ENCODE results near the gene RGS18.
"Not testable (repeated sequence)": the region's sequence is repeated elsewhere in the genome, so short reads cannot be mapped to it uniquely, and the experiment has no call there.

RGS18 gene

DNA sequence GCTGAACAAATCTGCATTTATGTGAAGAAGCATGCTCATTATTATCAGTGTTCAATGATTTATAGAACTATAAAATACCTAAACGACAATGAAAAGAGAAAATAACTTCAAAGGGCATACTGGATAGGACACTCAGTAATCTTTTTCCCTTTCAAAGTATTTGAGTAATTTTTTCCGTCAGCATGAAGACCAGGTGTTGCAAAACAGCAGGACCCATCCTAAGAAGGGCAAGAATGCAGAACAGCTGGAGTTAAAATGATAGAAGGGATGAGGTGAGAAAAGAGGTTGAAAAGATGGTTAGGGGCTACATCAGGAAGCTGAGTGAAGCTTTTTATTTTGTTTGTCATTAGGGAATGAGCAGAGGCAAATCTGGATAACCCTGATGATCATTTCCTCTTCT lies 7.1 kb upstream of the RGS18 start:
- Mint-ChIP-seq H3K9me3 (no peaks in the 10 kb centered on the region), H3K27ac (no peak overlapping the region), H3K4me3 (no peak overlapping the region), H3K4me1 (ENCODE audit: low read depth) (no peaks in the 10 kb centered on the region), H3K27me3 (ENCODE audit: low read depth) (no peaks in the 10 kb centered on the region), H3K36me3 (ENCODE audit: low read depth) (no peaks in the 10 kb centered on the region)

DNA sequence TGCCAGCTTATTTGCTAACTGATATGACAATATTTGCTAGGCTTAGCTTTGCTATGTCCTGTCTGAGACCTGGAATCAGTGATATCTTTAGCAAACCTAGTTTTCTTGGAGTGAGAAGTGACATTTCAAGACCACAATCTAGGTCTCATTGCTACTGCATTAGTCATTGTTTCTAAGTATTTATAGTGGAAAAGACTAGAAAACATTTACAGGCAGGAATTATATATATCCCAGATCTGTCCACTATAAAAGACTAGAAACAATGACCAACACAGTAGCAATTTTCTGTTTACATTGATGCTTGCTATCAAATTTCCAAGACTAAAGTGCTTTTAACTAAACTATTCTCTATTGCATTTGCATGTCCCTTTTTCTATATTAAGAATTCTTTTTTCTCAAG lies 5.0 kb upstream of the RGS18 start:
- Mint-ChIP-seq H3K36me3 (ENCODE audit: low read depth) (no peaks in the 10 kb centered on the region), H3K9me3 (no peaks in the 10 kb centered on the region), H3K4me1 (ENCODE audit: low read depth) (no peaks in the 10 kb centered on the region), H3K27ac (no peak overlapping the region), H3K27me3 (ENCODE audit: low read depth) (no peaks in the 10 kb centered on the region), H3K4me3 (no peak overlapping the region)

DNA sequence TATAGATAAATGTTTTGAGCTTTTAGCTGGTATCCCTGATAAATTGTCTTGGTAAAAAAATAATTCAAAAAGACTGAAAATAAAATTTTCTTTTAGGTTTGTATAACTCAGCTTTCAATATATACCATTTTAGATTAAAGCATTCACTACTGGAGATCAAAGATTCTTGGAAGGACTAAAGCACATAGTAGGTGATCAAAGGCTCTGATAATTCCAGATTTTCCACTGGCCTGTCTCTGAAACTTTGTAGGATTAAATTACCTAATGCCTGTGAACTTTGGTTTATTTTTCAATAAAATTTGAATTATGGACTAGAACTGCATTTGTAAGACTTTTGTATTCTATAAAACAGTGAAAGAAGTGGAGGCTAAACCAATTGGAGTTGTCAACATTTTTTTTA lies 1.2 kb upstream of the RGS18 start:
- Mint-ChIP-seq H3K4me3 (no peak overlapping the region), H3K36me3 (ENCODE audit: low read depth) (no peaks in the 10 kb centered on the region), H3K4me1 (ENCODE audit: low read depth) (peaks cover 2% of the 10 kb centered on the region), H3K27ac (no peak overlapping the region), H3K27me3 (ENCODE audit: low read depth) (no peaks in the 10 kb centered on the region), H3K9me3 (no peaks in the 10 kb centered on the region)

DNA sequence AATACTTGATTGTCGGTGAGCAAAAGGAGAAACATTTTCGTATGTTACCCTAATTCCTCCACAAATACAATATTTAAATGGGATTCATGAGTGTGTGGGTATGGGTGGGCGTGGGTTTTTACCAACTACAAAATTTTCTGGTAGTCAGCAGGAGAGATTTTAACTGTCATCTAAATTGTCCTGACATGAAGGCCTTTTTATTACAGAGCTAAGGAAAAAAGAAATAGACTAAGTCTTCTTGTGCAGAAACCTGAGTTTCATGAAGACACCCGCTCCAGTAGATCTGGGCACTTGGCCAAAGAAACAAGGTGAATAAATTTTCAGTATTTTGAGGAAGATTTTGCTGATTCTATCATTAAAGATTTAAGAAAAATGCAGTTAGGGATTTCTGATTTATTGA lies 752 bp downstream of the RGS18 start:
- H3K4me1 Mint-ChIP-seq (ENCODE audit: low read depth): peaks cover 2% of the 10 kb centered on the region
- H3K27ac Mint-ChIP-seq: no peak overlapping the region
- no peaks in the 10 kb centered on the region for H3K27me3 Mint-ChIP-seq (ENCODE audit: low read depth)
- H3K9me3 Mint-ChIP-seq: no peaks in the 10 kb centered on the region
- no peak overlapping the region for H3K4me3 Mint-ChIP-seq
- H3K36me3 Mint-ChIP-seq (ENCODE audit: low read depth): no peaks in the 10 kb centered on the region

DNA sequence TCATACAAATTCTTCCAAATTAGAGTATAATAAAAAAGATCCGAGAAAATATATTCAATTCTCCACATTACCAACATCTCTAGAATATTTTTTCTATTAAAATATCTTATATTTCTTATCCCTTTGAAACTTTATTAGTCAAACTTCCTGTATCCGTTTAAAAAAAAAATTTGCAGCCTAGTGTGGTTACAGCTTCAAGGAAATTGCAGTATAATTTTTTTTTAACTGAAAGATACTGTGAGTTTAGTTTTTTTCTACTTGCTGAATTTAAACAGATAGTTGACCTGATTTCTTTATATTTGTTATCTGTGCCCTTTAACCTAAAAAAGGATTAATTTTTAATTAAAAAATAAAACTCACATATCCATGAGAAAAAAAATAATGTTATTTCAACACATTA lies 1.5 kb downstream of the RGS18 start:
- Mint-ChIP-seq H3K9me3 (no peaks in the 10 kb centered on the region), H3K36me3 (ENCODE audit: low read depth) (no peaks in the 10 kb centered on the region), H3K27ac (no peak overlapping the region), H3K4me3 (no peak overlapping the region), H3K4me1 (ENCODE audit: low read depth) (peaks cover 2% of the 10 kb centered on the region), H3K27me3 (ENCODE audit: low read depth) (no peaks in the 10 kb centered on the region)

DNA sequence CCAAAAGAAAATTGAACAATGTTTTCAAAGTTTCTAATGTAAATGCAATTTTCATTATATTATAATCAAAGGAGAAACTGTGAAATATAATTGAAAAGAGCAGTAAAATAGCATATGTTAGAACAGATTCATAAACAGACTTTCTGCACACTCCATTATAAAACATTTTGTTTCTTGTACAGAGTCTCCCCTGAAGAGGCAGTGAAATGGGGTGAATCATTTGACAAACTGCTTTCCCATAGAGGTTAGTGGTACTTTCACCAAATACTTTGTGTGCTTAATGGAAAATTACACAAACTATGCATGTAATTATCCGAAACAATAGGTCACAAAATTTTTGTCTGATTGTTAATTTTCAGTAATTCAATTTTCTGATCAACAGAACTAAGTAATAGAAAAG lies 1.9 kb downstream of the RGS18 start:
- Mint-ChIP-seq H3K4me3 (no peak overlapping the region), H3K4me1 (ENCODE audit: low read depth) (peaks cover 2% of the 10 kb centered on the region), H3K27ac (no peak overlapping the region), H3K9me3 (peaks cover 1% of the 10 kb centered on the region), H3K36me3 (ENCODE audit: low read depth) (no peaks in the 10 kb centered on the region), H3K27me3 (ENCODE audit: low read depth) (no peaks in the 10 kb centered on the region)

DNA sequence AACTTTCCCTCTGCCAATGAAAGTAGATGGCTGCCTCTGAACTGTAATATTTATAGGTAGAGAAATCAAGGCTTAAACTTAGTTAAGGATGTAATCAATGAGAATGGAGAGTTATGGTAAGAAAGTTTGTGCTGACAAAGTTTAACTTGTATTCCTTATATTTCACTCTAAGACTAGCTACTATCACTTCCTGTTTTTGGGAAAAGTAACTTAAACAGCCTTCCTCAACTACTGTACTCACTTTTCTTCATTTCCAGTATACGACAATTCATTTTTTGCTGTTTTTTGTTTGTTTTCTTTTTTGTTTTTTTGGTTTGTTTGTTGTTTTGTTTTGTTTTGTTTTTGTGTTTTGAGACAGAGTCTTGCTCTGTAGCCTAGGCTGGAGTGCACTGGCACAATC lies 3.7 kb downstream of the RGS18 start:
- H3K9me3 Mint-ChIP-seq: peaks cover 4% of the 10 kb centered on the region
- H3K27me3 Mint-ChIP-seq (ENCODE audit: low read depth): no peaks in the 10 kb centered on the region
- no peak overlapping the region for H3K4me3 Mint-ChIP-seq
- H3K4me1 Mint-ChIP-seq (ENCODE audit: low read depth): peaks cover 2% of the 10 kb centered on the region
- H3K36me3 Mint-ChIP-seq (ENCODE audit: low read depth): no peaks in the 10 kb centered on the region
- H3K27ac Mint-ChIP-seq: no peak overlapping the region

DNA sequence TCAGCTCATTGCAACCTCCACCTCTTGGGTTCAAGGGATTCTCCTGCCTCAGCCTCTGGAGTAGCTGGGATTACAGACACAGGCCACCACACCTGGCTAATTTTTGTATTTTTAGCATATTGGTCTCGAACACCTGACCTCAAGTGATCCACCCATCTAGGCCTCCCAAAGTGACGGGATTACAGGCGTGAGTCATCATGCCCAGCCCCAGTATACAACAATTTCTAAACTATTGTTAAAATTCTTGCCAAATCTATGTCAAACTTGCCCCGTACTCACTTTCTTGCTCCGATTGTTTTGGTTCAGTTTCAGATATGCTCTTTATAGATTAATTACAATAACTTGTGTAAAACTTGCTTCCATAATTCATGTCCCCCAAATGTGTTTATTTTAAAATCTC lies 4.1 kb downstream of the RGS18 start:
- Mint-ChIP-seq H3K9me3 (peaks cover 4% of the 10 kb centered on the region), H3K4me1 (ENCODE audit: low read depth) (peaks cover 2% of the 10 kb centered on the region), H3K4me3 (no peak overlapping the region), H3K27me3 (ENCODE audit: low read depth) (no peaks in the 10 kb centered on the region), H3K36me3 (ENCODE audit: low read depth) (no peaks in the 10 kb centered on the region), H3K27ac (no peak overlapping the region)

DNA sequence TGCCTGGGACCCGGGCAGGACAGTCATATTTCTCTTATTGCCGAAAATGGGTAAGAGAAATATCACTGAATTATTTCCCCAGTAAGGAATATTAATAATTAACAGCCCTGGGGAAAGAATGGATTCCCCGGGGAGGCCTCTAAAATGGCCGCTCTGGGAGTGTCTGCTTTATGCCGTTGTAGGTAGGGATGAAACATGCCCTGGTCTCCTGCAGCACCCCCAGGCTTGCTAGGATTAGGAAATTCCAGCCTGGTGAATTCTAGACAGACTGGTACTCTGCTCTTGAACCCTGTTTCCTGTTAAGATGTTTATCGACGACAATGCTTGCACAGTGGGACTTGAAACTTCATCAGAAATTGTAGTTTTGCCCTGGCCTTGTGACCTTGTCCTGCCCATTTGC lies 6.7 kb downstream of the RGS18 start:
- not testable (repeated sequence) for H3K27ac Mint-ChIP-seq; H3K4me3 Mint-ChIP-seq; H3K36me3 Mint-ChIP-seq (ENCODE audit: low read depth); H3K4me1 Mint-ChIP-seq (ENCODE audit: low read depth); H3K27me3 Mint-ChIP-seq (ENCODE audit: low read depth); H3K9me3 Mint-ChIP-seq

DNA sequence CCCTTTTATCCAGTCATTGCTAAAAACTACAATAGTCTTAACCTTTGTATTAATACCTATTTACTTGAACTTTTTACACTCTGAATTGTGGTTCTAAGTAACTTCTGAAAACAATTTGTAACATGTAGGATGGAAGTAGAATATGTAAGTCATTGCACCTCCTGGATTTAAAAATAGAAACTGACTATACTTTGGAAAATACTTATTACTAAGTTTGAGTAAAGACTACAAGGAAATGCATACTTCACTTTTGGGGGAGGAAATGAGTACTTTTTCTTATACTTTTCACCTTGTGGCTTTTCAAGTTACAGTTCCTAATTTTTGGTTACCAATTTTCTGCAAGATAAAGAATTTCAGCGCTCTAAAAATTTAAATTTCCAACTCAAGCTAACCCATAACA lies 8.7 kb downstream of the RGS18 start:
- H3K4me1 Mint-ChIP-seq (ENCODE audit: low read depth): no peaks in the 10 kb centered on the region
- H3K27ac Mint-ChIP-seq: no peak overlapping the region
- peaks cover 4% of the 10 kb centered on the region for H3K9me3 Mint-ChIP-seq
- no peak overlapping the region for H3K4me3 Mint-ChIP-seq
- H3K36me3 Mint-ChIP-seq (ENCODE audit: low read depth): no peaks in the 10 kb centered on the region
- no peaks in the 10 kb centered on the region for H3K27me3 Mint-ChIP-seq (ENCODE audit: low read depth)

DNA sequence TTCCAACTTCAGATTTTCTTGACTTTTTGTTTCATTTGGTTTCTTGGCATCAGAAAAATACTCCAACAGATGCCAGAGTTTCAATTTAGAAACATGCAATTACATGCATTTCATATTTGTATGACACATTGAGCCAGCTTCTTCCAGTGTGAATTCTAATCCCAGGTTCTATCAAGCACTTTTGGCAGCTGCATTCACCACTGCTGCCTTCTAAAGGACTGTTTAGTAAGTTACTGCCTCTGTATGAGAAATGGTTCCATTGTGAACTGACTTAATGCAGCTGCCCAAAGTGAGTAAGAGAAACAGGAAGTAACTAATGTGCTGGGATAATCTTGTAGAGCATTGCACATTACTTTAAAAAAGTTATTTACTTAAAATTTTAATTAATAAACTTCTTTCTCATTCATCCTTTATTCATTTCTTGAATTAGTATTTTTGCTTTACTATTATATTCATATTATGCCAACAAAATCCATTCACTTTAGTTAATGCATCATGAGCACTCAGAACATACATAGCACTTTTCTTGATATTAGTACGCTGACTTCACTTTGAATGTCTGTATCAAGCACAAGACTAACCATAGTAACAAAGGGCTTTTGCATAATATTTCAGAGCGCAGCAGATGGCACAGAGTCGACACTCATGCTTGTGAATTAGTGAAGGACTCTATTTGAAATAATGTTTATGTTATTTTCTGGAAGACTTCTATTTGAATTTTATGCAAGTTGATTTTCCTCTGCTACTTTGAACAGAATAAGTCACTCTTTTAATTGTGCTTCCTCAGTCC lies 9.8 kb downstream of the RGS18 start:
- Mint-ChIP-seq H3K9me3 (peaks cover 4% of the 10 kb centered on the region), H3K4me3 (no peak overlapping the region), H3K4me1 (ENCODE audit: low read depth) (no peaks in the 10 kb centered on the region), H3K27me3 (ENCODE audit: low read depth) (no peaks in the 10 kb centered on the region), H3K36me3 (ENCODE audit: low read depth) (no peaks in the 10 kb centered on the region), H3K27ac (no peak overlapping the region)

DNA sequence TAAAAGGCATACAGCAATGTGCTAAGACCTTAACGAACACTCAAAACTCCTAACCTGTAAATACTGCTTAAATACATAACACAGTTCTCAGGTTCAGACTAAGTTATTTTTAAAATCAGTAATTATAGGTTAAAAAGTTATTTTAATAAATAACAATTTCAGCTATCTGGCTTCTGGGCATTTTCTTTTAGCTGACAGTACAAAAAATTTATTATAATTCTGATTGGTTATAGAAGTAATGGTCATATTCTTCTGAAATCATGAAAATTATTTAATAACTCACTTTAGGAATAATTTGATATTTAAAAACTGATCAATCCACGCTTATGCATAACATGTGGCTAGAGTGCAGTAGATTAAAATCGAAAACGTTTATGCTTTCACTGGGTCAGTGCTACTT lies 10.7 kb downstream of the RGS18 start:
- no peaks in the 10 kb centered on the region for H3K4me1 Mint-ChIP-seq (ENCODE audit: low read depth)
- H3K36me3 Mint-ChIP-seq (ENCODE audit: low read depth): no peaks in the 10 kb centered on the region
- no peaks in the 10 kb centered on the region for H3K27me3 Mint-ChIP-seq (ENCODE audit: low read depth)
- no peak overlapping the region for H3K27ac Mint-ChIP-seq
- no peak overlapping the region for H3K4me3 Mint-ChIP-seq
- H3K9me3 Mint-ChIP-seq: peaks cover 4% of the 10 kb centered on the region

DNA sequence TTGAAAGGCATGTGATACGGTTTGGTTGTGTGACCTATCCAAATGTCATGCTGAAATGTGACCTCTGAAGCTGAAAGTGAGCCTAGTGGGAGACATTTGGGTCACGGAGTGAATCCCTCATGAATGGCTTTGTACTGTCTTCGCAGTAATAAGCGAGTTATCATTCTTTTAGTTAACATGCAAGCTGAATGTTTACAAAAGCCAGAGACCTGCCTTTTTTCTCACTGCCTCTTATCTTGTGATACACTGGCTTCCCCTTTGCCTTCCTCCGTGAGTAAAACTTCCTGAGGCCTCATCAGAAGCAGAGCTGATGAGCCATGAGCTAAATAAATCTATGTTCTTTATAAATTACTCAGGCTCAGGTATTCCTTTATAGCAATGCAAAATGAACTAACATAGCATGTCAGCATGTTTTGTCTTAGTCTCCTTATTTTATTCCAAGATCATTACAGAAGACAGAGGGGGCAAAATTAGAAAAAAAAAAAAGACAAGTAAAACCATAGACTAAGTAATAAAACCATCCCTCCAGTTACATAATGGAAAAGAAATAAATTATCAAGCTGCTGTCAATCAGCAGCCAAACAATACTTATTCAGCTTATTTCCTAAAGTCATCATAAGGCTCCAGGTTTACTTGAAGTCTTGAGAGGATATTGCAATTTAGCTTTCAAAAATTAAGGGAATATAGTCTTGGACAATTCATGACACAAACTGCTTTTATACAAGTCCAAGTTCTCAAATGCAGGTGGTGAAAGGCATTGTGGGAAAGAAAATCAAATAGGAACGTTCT lies 12.1 kb downstream of the RGS18 start:
- peaks cover 1% of the 10 kb centered on the region for H3K9me3 Mint-ChIP-seq
- no peaks in the 10 kb centered on the region for H3K36me3 Mint-ChIP-seq (ENCODE audit: low read depth)
- H3K4me3 Mint-ChIP-seq: no peak overlapping the region
- H3K27ac Mint-ChIP-seq: no peak overlapping the region
- no peaks in the 10 kb centered on the region for H3K4me1 Mint-ChIP-seq (ENCODE audit: low read depth)
- no peaks in the 10 kb centered on the region for H3K27me3 Mint-ChIP-seq (ENCODE audit: low read depth)

DNA sequence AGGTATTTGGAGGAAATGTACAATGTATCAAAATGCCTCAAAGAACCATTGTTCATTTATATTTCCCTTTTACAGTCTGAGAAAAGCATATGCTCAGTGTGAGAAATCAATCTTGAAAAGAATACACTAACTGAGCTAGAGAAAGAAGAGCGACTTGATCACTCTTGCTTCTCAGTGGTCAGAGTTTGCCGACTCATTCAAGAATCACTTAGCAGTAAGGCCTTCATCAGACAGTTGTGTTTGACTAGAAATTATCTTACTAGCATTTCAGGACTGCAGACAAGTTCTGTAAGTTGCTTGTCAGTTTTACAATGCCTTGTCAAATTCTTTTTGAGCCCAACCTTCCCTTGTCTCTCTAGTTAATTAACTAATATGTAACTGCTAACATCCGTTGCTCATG lies 12.9 kb downstream of the RGS18 start:
- no peaks in the 10 kb centered on the region for H3K27me3 Mint-ChIP-seq (ENCODE audit: low read depth)
- H3K27ac Mint-ChIP-seq: no peak overlapping the region
- H3K9me3 Mint-ChIP-seq: no peaks in the 10 kb centered on the region
- H3K4me3 Mint-ChIP-seq: no peak overlapping the region
- no peaks in the 10 kb centered on the region for H3K4me1 Mint-ChIP-seq (ENCODE audit: low read depth)
- H3K36me3 Mint-ChIP-seq (ENCODE audit: low read depth): no peaks in the 10 kb centered on the region

DNA sequence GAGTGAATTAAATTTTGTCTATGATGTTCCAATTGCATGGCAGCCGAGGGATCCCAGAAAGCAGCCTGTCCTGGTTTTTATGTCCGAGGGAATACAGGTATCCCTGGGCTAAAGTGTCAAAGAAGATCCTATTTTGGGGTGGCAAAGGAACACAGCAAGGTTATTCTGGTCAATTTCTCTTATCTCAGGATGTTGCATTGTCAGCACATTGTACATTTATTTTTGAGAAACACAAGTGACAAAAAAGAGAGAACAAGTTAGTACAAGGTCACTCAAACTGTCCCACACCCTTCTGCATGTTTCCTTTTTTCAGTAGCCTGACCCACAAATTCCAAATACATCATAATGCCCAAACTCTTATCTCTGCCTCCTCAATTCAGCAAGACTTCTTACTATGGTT lies 17.7 kb downstream of the RGS18 start:
- no peaks in the 10 kb centered on the region for H3K4me1 Mint-ChIP-seq (ENCODE audit: low read depth)

More for the DNA sequence above, 17.7 kb downstream of the RGS18 start:
- H3K27ac Mint-ChIP-seq: no peak overlapping the region
- no peak overlapping the region for H3K4me3 Mint-ChIP-seq
- no peaks in the 10 kb centered on the region for H3K36me3 Mint-ChIP-seq (ENCODE audit: low read depth)
- no peaks in the 10 kb centered on the region for H3K9me3 Mint-ChIP-seq
- no peaks in the 10 kb centered on the region for H3K27me3 Mint-ChIP-seq (ENCODE audit: low read depth)
